CD4-positive, alpha-beta T cell treated with Interleukin-4 for 1 hour (primary cell): ENCODE results near the gene P2RY8.
"Not testable (repeated sequence)": the region's sequence is repeated elsewhere in the genome, so short reads cannot be mapped to it uniquely, and the experiment has no call there.

Experiments used
- DNase-seq, 2 donors: peaks; one replicate each; pipeline ENCODE4 v3.0.0-alpha.2; 2020 to 2022

P2RY8 gene

GRCh38 chrX:1545776-1546408 lies 8.9 kb upstream of the P2RY8 start:
- no peak for DNase-seq

DNA sequence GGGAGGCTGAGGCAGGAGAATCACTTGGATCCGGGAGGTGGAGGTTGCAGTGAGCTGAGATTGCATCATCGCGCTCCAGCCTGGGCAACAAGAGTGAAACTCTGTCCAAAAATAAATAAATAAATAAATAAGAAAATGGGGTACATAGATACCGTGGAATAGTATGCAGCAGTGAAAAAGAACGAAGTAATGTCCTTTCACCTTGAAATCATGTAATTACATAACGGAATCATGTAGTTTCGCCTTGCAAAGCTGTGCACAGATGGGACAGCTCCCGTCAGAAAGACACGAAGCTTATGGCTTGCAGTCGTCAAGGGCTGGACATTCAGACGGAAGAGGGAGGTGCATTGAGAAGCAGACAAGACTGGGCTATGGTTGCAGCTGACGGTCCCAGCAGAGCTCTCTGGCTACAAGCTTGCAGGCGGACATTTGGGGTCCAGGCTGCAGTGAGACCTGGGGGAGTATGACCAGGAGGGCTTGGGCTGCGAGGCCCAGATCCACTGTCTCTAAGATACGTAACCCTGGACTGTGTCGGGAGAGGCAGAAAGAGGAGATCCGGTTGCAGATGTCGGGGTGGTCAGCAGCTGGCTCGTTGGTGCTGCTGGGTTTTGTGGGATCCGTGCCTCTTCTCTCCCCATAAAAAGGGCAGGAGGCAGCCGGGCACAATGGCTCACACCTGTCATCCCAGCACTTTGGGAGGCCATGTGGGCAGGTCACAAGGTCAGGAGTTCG lies 6.2 kb upstream of the P2RY8 start:
- DNase-seq: no peak

DNA sequence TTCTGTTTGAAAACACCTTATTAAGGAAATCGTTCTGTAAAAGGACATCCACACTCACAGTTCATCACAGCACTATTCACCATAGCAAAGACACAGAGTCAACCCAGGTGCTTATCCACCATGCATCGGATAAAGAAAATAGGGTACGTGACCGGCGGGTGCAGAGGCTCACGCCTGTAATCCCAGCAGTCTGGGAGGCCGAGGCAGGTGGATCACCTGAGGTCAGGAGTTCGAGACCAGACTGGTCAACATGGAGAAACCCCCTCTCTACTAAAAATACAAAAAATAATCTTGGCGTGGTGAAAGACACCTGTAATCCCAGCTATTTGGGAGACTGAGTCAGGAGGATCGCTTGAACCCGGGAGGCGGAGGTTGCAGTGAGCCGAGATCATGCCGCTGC lies 2.2 kb upstream of the P2RY8 start:
- DNase-seq: not testable (repeated sequence)

DNA sequence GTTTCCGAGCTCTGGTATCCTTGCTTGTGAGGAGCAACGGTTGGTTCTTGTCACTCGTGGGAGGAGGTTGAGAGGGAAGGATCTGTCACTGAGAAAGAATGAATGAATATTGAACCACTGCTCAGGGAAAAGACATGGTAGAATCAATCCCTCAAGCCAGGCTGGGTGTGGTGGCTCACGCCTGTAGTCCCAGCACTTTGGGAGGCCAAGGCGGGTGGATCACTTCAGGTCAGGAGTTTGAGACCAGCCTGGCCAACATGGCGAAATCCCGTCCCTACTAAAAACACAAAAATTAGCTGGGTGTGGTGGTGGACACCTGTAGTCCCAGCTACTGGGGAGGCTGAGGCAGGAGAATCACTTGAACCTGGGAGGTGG lies 718 bp upstream of the P2RY8 start:
- DNase-seq: not testable (repeated sequence)

- no peak for DNase-seq
Measured at GRCh38 chrX:1536712-1537030, 314 bp downstream of the P2RY8 start.

DNA sequence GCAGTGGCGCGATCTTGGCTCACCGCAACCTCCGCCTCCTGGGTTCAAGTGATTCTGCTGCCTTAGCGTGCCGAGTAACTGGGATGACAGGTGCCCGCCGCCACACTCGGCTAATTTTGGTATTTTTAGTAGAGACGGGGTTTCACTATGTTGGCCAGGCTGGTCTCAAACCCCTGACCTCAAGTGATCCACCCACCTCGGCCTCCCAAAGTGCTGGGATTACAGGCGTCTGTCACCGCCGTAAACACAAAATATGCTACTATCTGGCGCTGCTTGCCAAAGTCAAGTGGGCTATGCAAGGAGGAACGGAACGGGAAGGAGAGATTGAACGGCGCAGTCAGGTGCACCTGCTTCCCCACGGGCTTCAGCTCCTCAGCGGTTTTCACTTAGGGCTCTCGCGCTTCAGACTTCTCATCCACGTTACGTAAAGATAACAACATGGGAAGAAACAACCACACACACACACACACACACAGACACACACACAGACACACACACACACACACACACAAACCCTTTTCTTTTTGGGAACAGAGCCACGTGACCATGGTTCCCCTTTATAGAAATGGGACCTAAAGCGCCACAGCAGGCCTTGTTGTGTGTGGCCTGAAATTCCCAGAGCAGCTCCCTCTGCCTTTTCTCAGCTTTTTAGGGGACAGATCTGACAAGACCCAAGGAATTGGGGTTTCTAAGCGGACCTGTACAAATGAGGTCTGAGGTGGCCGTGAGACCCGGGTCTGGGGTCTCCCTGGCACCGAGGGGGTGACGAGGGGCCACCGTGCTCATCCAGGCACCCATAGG lies 1.5 kb downstream of the P2RY8 start:
- peak; percentile 46 to 60 for DNase-seq

- DNase-seq: peak; percentile 36 to 39
Measured at GRCh38 chrX:1534301-1535168, 2.5 kb downstream of the P2RY8 start.

GRCh38 chrX:1533058-1533457 lies 3.9 kb downstream of the P2RY8 start:
- DNase-seq: no peak

DNA sequence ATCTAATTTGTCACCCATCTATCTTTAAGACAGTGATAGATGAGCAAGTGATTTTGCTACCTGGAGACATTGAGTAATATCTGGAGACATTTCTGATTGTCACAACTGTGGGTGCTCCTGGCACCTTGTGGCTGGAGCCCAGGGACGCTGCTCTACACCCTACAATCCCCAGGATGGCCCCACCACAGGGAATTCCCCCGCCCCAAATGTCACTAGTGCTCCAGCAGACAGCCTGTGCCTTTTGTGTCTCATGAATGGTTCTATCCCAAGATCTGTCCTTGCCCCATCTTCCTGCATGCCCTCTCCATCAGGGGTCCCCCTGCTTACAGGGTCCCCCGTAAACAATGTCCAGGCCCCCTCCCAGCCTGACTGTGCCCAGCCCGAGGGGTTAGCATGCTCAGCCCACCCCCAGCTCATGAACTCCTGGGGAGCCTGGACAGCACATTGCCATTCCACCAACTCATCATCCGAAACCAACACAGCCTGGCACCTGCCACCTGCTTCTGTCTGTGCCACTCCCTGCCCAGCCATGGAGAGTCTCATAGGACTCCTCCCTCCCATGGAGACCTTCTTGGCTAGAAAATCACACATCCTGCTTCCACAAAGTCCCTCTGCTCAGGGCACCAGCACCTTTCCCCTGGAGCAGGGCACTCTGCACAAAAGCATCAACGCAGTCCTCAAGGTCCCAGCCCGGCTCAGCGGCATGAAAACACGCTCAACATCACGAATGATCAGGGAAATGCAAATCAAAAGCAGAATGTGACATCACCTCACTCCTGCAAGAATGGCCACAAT lies 5.7 kb downstream of the P2RY8 start:
- DNase-seq: no peak

DNA sequence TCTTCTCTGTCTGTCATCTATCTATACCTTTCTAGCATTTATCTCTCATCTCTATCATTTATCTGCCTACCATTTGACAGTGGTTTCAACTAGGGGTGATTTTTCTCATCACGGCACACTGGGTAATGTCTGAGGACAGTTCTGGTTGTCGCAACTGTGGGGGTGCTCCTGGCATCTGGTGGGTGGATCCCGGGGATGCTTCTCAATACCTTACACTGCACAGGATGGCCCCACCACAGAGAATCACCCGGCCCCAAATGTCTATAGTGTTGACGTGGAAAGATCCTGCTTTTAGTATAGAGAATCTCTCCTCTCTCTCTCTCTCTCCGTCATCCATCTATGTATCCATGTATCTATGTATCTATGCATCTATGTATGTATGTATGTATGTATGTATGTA lies 7.2 kb downstream of the P2RY8 start:
- no peak for DNase-seq

- DNase-seq: no peak
Measured at GRCh38 chrX:1529328-1529727, 7.7 kb downstream of the P2RY8 start.

DNA sequence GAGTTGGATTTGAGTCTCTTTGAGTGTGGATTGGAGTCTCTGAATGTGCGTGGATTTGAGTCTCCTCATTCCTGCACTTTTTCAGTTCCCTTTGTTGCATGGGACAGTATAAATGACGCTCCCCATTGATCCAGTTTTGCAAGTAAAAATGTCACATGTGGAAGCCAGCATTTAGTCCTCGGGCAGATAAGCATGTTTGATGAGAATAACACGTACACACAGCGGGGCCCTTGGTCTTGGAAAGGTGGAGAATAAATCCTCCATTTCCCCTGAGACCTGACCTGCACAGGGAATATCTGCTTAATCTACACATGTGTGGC lies 8.1 kb downstream of the P2RY8 start:
- no peak for DNase-seq

GRCh38 chrX:1528186-1528883 lies 8.7 kb downstream of the P2RY8 start:
- DNase-seq: no peak

GRCh38 chrX:1527457-1527856 lies 9.5 kb downstream of the P2RY8 start:
- no peak for DNase-seq

DNA sequence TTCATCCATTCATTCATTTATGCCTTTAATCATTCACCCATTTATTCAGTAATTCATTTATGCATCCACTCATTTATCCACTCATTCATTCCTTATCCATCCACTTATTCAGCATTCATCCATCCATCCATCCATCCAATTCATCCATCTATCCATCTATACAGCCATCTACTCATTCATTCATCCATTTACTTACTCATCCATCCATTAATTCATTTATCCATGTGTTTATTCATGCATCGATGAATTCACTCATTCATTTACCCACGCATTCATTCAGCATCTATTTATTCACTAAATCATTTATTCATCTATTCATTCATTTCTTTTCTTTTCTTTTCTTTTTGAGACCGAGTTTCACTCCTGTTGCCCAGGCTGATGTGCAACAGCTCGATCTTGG lies 10.4 kb downstream of the P2RY8 start:
- no peak for DNase-seq

DNA sequence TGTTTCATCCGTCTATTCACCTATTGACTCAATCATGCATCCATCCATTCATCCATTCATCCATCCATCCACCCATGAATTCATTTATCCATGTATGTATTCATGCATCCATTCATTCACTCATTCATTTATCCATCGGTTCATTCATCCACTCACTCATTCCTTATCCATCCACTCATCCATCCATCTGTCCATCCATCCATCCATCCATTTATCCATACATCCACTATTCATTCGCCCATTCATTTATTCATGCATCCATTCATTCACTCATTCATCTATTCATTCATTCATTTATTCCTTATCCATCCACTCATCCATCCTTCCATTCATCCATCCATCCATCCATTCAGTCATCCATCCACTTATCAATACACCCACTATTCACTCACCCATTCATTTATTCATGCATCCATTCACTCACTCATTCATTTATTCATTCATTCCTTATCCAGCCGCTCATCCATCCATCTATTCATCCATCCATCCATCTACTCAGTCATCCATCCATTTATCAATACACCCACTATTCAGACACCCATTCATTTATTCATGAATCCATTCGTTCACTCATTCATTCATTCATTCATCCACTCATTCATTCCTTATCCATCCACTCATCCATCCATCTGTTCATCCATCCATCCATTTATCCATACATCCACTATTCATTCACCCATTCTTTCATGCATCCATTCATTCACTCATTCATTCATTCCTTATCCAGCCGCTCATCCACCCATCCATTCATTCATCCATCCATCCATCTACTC lies 11.2 kb downstream of the P2RY8 start:
- no peak for DNase-seq

DNA sequence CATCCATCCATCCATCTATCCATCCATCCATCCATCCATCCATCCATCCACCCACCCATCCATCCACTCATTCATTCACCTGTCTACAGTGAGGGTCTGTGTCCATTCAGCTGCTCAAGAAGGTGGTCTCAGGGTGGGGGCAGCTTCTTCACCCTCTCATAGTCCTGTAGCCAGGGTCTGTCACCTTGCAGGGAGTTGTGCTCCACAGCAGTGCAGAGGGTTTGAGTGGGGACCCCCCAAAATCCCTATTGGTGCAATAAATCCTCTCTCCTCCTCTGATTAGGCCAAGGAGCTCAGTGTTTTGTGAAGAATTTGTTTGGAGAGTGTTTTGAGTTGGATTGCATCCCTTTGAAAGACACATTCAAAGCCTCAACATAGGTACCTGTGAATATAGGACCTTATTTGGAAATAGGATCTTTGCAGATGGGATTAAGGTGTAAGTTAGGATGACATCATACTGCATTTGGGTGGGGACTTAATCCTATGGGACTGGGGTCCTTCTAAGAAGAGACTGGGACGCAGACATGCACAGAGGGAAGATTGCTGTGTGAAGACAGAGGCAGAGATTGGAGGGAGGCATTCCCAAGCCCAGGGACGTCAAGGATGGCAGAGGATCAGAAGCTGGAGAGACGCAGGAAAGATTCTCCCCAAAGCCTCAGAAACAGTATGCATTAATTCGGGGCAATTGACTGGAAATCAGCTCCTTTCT lies 12.0 kb downstream of the P2RY8 start:
- no peak for DNase-seq

DNA sequence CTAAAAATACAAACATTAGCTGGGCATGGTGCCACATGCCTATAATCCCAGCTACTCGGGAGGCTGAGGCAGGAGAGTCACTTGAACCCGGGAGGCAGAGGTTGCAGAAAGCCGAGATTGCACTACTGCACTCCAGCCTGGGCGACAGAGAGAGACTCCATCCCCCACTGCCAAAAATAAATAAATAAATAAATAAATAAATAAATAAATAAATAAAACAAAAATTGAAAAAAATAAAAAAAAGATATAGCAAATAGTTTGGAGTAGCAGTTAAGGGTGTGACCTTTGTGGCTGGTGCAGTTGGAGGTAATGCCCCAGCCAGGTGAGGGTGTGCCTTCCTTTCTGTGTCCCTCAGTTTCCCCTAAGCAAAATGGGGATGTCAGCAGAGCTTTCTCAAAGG lies 14.1 kb downstream of the P2RY8 start:
- not testable (repeated sequence) for DNase-seq

DNA sequence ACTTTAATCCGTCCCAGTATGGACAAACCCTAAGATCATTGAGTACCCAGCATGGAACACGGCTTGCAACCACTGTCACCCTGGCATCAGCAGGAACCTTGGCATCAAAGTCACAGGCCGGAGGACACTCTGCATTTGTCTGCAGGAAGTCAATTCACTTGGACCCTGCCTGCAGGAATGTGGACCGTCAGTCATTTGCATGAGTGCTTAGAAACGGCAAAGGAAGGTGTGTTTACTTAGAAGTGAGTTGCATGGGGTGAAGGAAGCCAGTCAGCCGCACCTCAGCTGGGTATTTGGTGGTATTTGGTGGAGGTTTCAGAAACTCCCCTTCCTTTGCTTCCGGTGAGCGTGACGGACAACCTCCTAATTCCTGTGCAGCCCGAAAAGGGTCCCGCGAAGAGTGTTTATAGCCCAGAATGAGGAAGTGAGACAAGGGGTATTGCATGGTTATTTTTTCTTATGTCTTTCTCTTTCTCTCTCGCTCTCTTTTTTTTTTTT lies 15.5 kb downstream of the P2RY8 start:
- DNase-seq: peak; percentile 81 to 91

GRCh38 chrX:1520350-1520749 lies 16.6 kb downstream of the P2RY8 start:
- DNase-seq: no peak
